ENCODE measurements around the gene SLC4A1.

- TF ChIP-seq, protein P1, sequence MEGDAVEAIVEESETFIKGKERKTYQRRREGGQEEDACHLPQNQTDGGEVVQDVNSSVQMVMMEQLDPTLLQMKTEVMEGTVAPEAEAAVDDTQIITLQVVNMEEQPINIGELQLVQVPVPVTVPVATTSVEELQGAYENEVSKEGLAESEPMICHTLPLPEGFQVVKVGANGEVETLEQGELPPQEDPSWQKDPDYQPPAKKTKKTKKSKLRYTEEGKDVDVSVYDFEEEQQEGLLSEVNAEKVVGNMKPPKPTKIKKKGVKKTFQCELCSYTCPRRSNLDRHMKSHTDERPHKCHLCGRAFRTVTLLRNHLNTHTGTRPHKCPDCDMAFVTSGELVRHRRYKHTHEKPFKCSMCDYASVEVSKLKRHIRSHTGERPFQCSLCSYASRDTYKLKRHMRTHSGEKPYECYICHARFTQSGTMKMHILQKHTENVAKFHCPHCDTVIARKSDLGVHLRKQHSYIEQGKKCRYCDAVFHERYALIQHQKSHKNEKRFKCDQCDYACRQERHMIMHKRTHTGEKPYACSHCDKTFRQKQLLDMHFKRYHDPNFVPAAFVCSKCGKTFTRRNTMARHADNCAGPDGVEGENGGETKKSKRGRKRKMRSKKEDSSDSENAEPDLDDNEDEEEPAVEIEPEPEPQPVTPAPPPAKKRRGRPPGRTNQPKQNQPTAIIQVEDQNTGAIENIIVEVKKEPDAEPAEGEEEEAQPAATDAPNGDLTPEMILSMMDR (IDR thresholded peaks at IDR 0.05; ENCODE audit: low read length), result no peak
- TF ChIP-seq EZH2phosphoT487 (IDR thresholded peaks at IDR 0.05; ENCODE audit: low read length), result no peak
- no peak for TF ChIP-seq EZH2 (optimal IDR thresholded peaks at IDR 0.05; ENCODE audit: low read depth, low read length)
Observed at GRCh38 chr17:44293509-44294226, 25.7 kb upstream of the SLC4A1 start.

Data from MM.1S (cell line).